OCI-LY7 (cell line): ENCODE data around the gene NUFIP2.

ENCODE experiments used
- EZH2phosphoT487 ChIP-seq: fragments of 200-600 bp; sonication (generic); IDR thresholded peaks from 2 replicates; pipeline ENCODE4 v1.6.1; 2018; ENCODE audit warnings: low read depth, borderline replicate concordance, mild to moderate bottlenecking, mixed run types, antibody characterized with exemption, low read length, moderate library complexity, mixed read lengths
- TF ChIP-seq, protein P1 (sequence below): fragments of 200-600 bp; sonication (generic); conservative IDR thresholded peaks from 2 replicates; pipeline ENCODE4 v1.5.1; 2014; ENCODE audit warnings: mild to moderate bottlenecking, antibody characterized with exemption, low read length, moderate library complexity, mixed read lengths

DNA sequence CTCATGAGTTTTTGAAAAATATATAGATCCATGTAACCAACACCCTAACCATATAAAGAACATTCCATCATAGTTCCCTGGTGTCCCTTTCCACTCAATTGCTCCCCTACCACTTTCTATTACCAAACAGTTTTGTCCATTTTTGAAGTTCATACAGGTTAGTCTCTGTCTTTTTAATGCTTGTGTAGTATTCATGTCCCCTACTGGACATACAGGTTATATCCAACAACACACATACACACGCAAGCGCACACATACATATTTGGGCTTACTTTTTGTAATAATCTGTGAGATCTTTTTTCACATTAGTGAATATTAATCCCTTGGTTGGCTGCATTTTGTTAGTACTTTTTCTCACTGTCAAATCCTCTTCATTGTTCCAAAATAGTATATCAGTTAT is 40.9 kb downstream of the NUFIP2 start:
- TF ChIP-seq, protein P1, sequence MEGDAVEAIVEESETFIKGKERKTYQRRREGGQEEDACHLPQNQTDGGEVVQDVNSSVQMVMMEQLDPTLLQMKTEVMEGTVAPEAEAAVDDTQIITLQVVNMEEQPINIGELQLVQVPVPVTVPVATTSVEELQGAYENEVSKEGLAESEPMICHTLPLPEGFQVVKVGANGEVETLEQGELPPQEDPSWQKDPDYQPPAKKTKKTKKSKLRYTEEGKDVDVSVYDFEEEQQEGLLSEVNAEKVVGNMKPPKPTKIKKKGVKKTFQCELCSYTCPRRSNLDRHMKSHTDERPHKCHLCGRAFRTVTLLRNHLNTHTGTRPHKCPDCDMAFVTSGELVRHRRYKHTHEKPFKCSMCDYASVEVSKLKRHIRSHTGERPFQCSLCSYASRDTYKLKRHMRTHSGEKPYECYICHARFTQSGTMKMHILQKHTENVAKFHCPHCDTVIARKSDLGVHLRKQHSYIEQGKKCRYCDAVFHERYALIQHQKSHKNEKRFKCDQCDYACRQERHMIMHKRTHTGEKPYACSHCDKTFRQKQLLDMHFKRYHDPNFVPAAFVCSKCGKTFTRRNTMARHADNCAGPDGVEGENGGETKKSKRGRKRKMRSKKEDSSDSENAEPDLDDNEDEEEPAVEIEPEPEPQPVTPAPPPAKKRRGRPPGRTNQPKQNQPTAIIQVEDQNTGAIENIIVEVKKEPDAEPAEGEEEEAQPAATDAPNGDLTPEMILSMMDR: no peak; the same call in 1 of the 2 replicates
- TF ChIP-seq EZH2phosphoT487: no peak
